Astrocyte (in vitro differentiated cells and primary cell): ENCODE results near the gene TLN1. TPM values are rescaled to one million over a fixed set of nuclear protein-coding genes. Genes with fewer than 3 reads are reported as not detected.

Experiments
- DNase-seq: peaks from one replicate; pipeline ENCODE4 v3.0.0-alpha.2; 2010; ENCODE audit warnings: low read depth
- FAIRE-seq: peaks from 2 replicates; lab custom pipeline; 2011; peaks lifted over from hg19 to GRCh38; lab: Jason Lieb, UNC
- H2AFZ ChIP-seq: 2 replicates; pipeline ENCODE4 v1.6.0; 2012; ENCODE audit warnings: low read depth, low read length, inconsistent platforms
- H3K27ac ChIP-seq: 2 replicates; pipeline ENCODE4 v1.5.1; 2011; ENCODE audit warnings: low read depth, low read length, inconsistent platforms
- H3K27me3 ChIP-seq: 2 replicates; pipeline ENCODE4 v1.6.0; 2011; ENCODE audit warnings: low read length, inconsistent platforms; ENCODE audit not compliant: insufficient read depth
- H3K36me3 ChIP-seq: 2 replicates; pipeline ENCODE4 v1.5.1; 2011; ENCODE audit warnings: low read length, inconsistent platforms; ENCODE audit not compliant: insufficient read depth
- H3K4me1 ChIP-seq: 2 replicates; pipeline ENCODE4 v1.5.1; 2011; ENCODE audit warnings: low read length, inconsistent platforms; ENCODE audit not compliant: insufficient read depth
- H3K4me2 ChIP-seq: 2 replicates; pipeline ENCODE4 v1.6.0; 2012; ENCODE audit warnings: low read length, inconsistent platforms
- H3K4me3 ChIP-seq: 2 replicates; pipeline ENCODE4 v1.5.1; 2011; ENCODE audit warnings: low read depth, mild to moderate bottlenecking, low read length, inconsistent platforms; ENCODE audit not compliant: insufficient read depth
- H3K79me2 ChIP-seq: 2 replicates; pipeline ENCODE4 v1.6.0; 2012; ENCODE audit warnings: mild to moderate bottlenecking, low read length, inconsistent platforms; ENCODE audit not compliant: insufficient read depth
- H3K9ac ChIP-seq: 2 replicates; pipeline ENCODE4 v1.6.0; 2012; ENCODE audit warnings: mild to moderate bottlenecking, low read length, inconsistent platforms
- H3K9me3 ChIP-seq: 2 replicates; pipeline ENCODE4 v1.5.1; 2012; ENCODE audit warnings: low read depth, mild to moderate bottlenecking, low read length, inconsistent platforms; ENCODE audit not compliant: insufficient read depth
- H4K20me1 ChIP-seq: 2 replicates; pipeline ENCODE4 v1.6.0; 2012; ENCODE audit warnings: low read length, inconsistent platforms; ENCODE audit not compliant: insufficient read depth
- H3K27ac Mint-ChIP-seq: one replicate; pipeline ENCODE4 v1.8.0; 2021; ENCODE audit warnings: mild to moderate bottlenecking, mixed read lengths; ENCODE audit not compliant: unreplicated experiment
- H3K27me3 Mint-ChIP-seq: one replicate; pipeline ENCODE4 v1.8.0; 2021; ENCODE audit warnings: low read depth, mixed read lengths; ENCODE audit not compliant: unreplicated experiment
- H3K36me3 Mint-ChIP-seq: one replicate; pipeline ENCODE4 v1.8.0; 2021; ENCODE audit warnings: low read depth, mixed read lengths; ENCODE audit not compliant: unreplicated experiment
- H3K4me1 Mint-ChIP-seq: one replicate; pipeline ENCODE4 v1.8.0; 2021; ENCODE audit warnings: low read depth, mixed read lengths; ENCODE audit not compliant: unreplicated experiment
- H3K4me3 Mint-ChIP-seq: one replicate; pipeline ENCODE4 v1.8.0; 2021; ENCODE audit warnings: mild to moderate bottlenecking, moderate library complexity, mixed read lengths; ENCODE audit not compliant: unreplicated experiment
- H3K9me3 Mint-ChIP-seq: one replicate; pipeline ENCODE4 v1.8.0; 2021; ENCODE audit warnings: mild to moderate bottlenecking, mixed read lengths; ENCODE audit not compliant: unreplicated experiment
- EZH2 ChIP-seq: IDR thresholded peaks from 2 replicates; pipeline ENCODE4 v1.6.1; 2012; ENCODE audit warnings: mild to moderate bottlenecking, low read length, inconsistent platforms; ENCODE audit not compliant: insufficient read depth
- total RNA-seq: library from RNA; stranded (reverse); gene quantifications from 2 replicates; pipeline ENCODE4 v1.2.1, GENCODE V29; 2021
- TF ChIP-seq, protein P1 (sequence below): IDR thresholded peaks from 2 replicates; pipeline ENCODE4 v1.5.1; 2011; ENCODE audit warnings: low read depth, mild to moderate bottlenecking, inconsistent platforms, low read length, moderate library complexity; ENCODE audit not compliant: insufficient read depth

The TLN1 gene
- total RNA-seq, 1 donor from 2014 or later, result 525 TPM

GRCh38 chr9:35738186-35738585 is 6.2 kb upstream of the TLN1 start:
- no peaks in the 10 kb centered on the region for H3K27me3 Mint-ChIP-seq
- peak overlapping the region; percentile 34 for H3K4me3 Mint-ChIP-seq
- Histone ChIP-seq H3K4me3 (no peak overlapping the region), H3K79me2 (peaks cover 37% of the 10 kb centered on the region), H3K4me1 (peaks cover 18% of the 10 kb centered on the region), H2AFZ (no peak overlapping the region), H3K36me3 (peaks cover 62% of the 10 kb centered on the region), H3K4me2 (no peak overlapping the region), H4K20me1 (peaks cover 77% of the 10 kb centered on the region), H3K27me3 (no peaks in the 10 kb centered on the region), H3K9ac (peak overlapping the region; percentile 12), H3K9me3 (no peaks in the 10 kb centered on the region), H3K27ac (no peak overlapping the region)
- TF ChIP-seq, protein P1, sequence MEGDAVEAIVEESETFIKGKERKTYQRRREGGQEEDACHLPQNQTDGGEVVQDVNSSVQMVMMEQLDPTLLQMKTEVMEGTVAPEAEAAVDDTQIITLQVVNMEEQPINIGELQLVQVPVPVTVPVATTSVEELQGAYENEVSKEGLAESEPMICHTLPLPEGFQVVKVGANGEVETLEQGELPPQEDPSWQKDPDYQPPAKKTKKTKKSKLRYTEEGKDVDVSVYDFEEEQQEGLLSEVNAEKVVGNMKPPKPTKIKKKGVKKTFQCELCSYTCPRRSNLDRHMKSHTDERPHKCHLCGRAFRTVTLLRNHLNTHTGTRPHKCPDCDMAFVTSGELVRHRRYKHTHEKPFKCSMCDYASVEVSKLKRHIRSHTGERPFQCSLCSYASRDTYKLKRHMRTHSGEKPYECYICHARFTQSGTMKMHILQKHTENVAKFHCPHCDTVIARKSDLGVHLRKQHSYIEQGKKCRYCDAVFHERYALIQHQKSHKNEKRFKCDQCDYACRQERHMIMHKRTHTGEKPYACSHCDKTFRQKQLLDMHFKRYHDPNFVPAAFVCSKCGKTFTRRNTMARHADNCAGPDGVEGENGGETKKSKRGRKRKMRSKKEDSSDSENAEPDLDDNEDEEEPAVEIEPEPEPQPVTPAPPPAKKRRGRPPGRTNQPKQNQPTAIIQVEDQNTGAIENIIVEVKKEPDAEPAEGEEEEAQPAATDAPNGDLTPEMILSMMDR, result no peak
- TF ChIP-seq EZH2, result no peak
- FAIRE-seq, result no peak
- H3K4me1 Mint-ChIP-seq, result peaks cover 28% of the 10 kb centered on the region
- no peaks in the 10 kb centered on the region for H3K9me3 Mint-ChIP-seq
- peaks cover 41% of the 10 kb centered on the region for H3K36me3 Mint-ChIP-seq
- no peak for DNase-seq
- no peak overlapping the region for H3K27ac Mint-ChIP-seq

GRCh38 chr9:35737143-35737542 is 5.1 kb upstream of the TLN1 start:
- Histone ChIP-seq H4K20me1 (peaks cover 74% of the 10 kb centered on the region), H3K4me2 (no peak overlapping the region), H3K4me1 (peaks cover 18% of the 10 kb centered on the region), H3K9ac (no peak overlapping the region), H3K27me3 (no peaks in the 10 kb centered on the region), H3K36me3 (peaks cover 52% of the 10 kb centered on the region), H2AFZ (no peak overlapping the region), H3K9me3 (no peaks in the 10 kb centered on the region), H3K27ac (no peak overlapping the region), H3K79me2 (peaks cover 41% of the 10 kb centered on the region), H3K4me3 (no peak overlapping the region)
- Mint-ChIP-seq H3K36me3 (peaks cover 36% of the 10 kb centered on the region), H3K27me3 (no peaks in the 10 kb centered on the region), H3K4me1 (peaks cover 28% of the 10 kb centered on the region), H3K4me3 (no peak overlapping the region), H3K27ac (peak overlapping the region; percentile 72), H3K9me3 (no peaks in the 10 kb centered on the region)
- TF ChIP-seq EZH2, result no peak
- TF ChIP-seq, protein P1, result no peak
- FAIRE-seq (no peak), DNase-seq (no peak)

DNA sequence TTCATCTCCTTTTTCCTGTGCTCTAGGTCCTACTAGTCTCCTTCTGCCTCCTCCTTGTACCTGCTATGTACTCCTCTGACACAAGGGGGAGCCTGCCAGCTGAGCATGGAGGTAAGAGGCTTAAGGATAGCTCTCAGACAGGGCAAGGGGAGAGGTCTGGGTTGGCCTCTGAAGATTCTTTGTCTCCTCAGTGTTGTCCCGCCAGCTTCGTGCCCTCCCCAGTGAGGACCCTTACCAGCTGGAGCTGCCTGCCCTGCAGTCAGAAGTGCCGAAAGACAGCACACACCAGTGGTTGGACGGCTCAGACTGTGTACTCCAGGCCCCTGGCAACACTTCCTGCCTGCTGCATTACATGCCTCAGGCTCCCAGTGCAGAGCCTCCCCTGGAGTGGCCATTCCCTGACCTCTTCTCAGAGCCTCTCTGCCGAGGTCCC is 4.2 kb upstream of the TLN1 start:
- H3K36me3 ChIP-seq, result peaks cover 51% of the 10 kb centered on the region
- TF ChIP-seq, protein P1, result peak; percentile 75
- no peak for TF ChIP-seq EZH2
- H3K27me3 ChIP-seq, result no peaks in the 10 kb centered on the region
- FAIRE-seq (no peak), DNase-seq (peak; percentile 47)
- Mint-ChIP-seq H3K27ac (peak overlapping the region; percentile 26), H3K4me3 (no peak overlapping the region), H3K36me3 (peaks cover 32% of the 10 kb centered on the region), H3K4me1 (peaks cover 28% of the 10 kb centered on the region), H3K27me3 (no peaks in the 10 kb centered on the region), H3K9me3 (no peaks in the 10 kb centered on the region)
- no peak overlapping the region for H2AFZ ChIP-seq
- H3K4me1 ChIP-seq, result peaks cover 18% of the 10 kb centered on the region
- H3K4me2 ChIP-seq, result no peak overlapping the region
- H3K4me3 ChIP-seq, result no peak overlapping the region
- H4K20me1 ChIP-seq, result peaks cover 68% of the 10 kb centered on the region
- no peaks in the 10 kb centered on the region for H3K9me3 ChIP-seq
- no peak overlapping the region for H3K9ac ChIP-seq
- peaks cover 43% of the 10 kb centered on the region for H3K79me2 ChIP-seq
- H3K27ac ChIP-seq, result no peak overlapping the region
